Heart right ventricle (tissue), 16 donors: ENCODE results near the gene BHLHE40. TPM values are rescaled to one million over a fixed set of nuclear protein-coding genes. Genes with fewer than 3 reads are reported as not detected.

ENCODE experiments used
- ATAC-seq, 8 donors: fragments of 200-7000 bp; cut with Tn5 transposase; one replicate each; pipeline ENCODE4 v1.9.1; 2020; ENCODE audit warnings: mild to moderate bottlenecking in 8 of 8, moderate library complexity in 8 of 8, moderate number of reproducible peaks in 1 of 8
- DNase-seq, 2 donors: peaks; one replicate each; pipeline ENCODE4 v3.0.0-alpha.2; 2020
- H3K27ac ChIP-seq, 10 donors: fragments of 200-600 bp; sonication (generic) in 2 of 10; one replicate each; pipeline versions ENCODE4 v1.5.0 to v1.8.0; 2020 to 2022; ENCODE audit warnings: mild to moderate bottlenecking in 3 of 10
- H3K27me3 ChIP-seq, 7 donors: fragments of 200-600 bp; one replicate each; pipeline ENCODE4 v1.8.0; 2021 to 2022; ENCODE audit warnings: mild to moderate bottlenecking in 2 of 7
- H3K36me3 ChIP-seq, 9 donors: fragments of 200-600 bp; sonication (generic) in 1 of 9; one replicate each; pipeline versions ENCODE4 v1.5.0 to v1.8.0; 2020 to 2022; ENCODE audit warnings: mild to moderate bottlenecking in 2 of 9
- H3K4me1 ChIP-seq, 9 donors: fragments of 200-600 bp; sonication (generic) in 1 of 9; one replicate each; pipeline versions ENCODE4 v1.5.0 to v1.8.0; 2020 to 2022; ENCODE audit warnings: mild to moderate bottlenecking in 4 of 9
- H3K4me3 ChIP-seq, 10 donors: fragments of 200-600 bp; sonication (generic) in 2 of 10; one replicate each; pipeline versions ENCODE4 v1.5.0 to v1.8.0; 2020 to 2022; ENCODE audit warnings: mild to moderate bottlenecking in 7 of 10, moderate library complexity in 2 of 10
- H3K9me3 ChIP-seq, 11 donors: fragments of 200-600 bp in 10 of 11; sonication (generic) in 2 of 11; one replicate each; pipeline versions ENCODE4 v1.5.0 to v1.8.0; 2013 to 2022; ENCODE audit warnings: mild to moderate bottlenecking in 2 of 11, control low read depth in 1 of 11, moderate library complexity in 1 of 11
- WGBS, 2 donors: extraction: QIAGEN DNeasy Blood & Tissue Kit; methylation state at CpG; one replicate each; pipeline ENCODE4 v1.1.7; 2013; ENCODE audit warnings: inconsistent platforms in 1 of 2; 5-methylcytosine and 5-hydroxymethylcytosine counted together
- intact Hi-C, 10 donors: fragments of 100-400 bp; cut with DNase I; formaldehyde crosslinking; loops; one replicate each; pipeline versions ENCODE4 v1.11.1 to v1.14.2; 2022
- polyA plus RNA-seq, 2 donors: library from polyadenylated mRNA; stranded (reverse); fragments of 200-250 nt; gene quantifications; one replicate each; pipeline ENCODE4 v1.2.3, GENCODE V29; 2013
- total RNA-seq, 10 donors: library from RNA; stranded (reverse); fragmentation: NEBNext Ultra II Directional in 3 of 10; extraction: Animal tissue kit (Norgen Biotek cat#: 25700) in 3 of 10; gene quantifications; one replicate each; pipeline versions ENCODE4 v1.2.1 to v1.2.4, GENCODE V29; 2021 to 2023
- TF ChIP-seq, protein P1 (sequence below), 9 donors: fragments of 200-600 bp; sonication (generic) in 2 of 9; IDR thresholded peaks; one replicate each; pipeline versions ENCODE4 v1.5.0 to v1.8.0; 2021 to 2022; ENCODE audit warnings: antibody characterized with exemption in 9 of 9, mild to moderate bottlenecking in 5 of 9, moderate library complexity in 1 of 9
- donor health status: Arrhythmogenic right ventricular cardiomyopathy.
- donor health status: ischemic (EF 13 %, LVEDD 7.1; RV severe dilation, severe dysfunction).
- donor health status: healthy with polysubstance abuse.
- donor health status: DM: no; HTN: yes; CAD: no.
- donor health status: DM: no; HTN: no; CAD: no.
- donor health status: ischemic (EF 25% LVEDD 6.9; RV normal size, moderate dysfunction).
- donor health status: ischemic (EF 25% LVEDD 5.7; RV mildly dilated, moderate dysfunction).
- donor health status: healthy.
- donor health status: DM: yes; HTN: yes; CAD: no.
- donor health status: Ischemic cardiomyopathy.
- donor health status: ischemic (EF 35%, LVEDD 5.7; RV mildly dilated, moderate dysfunction).
- donor health status: nonischemic (EF 11% LVEDD 7.7; RV severe dilation, severe dysfunction).
- donor health status: DM: yes; HTN: yes; CAD: no.
- donor health status: PGD.
- donor health status: ischemic (EF 29% LVEDD 5.4; RV normal size, mild dysfunction).
- donor health status: nonischemic (EF 23%, LVEDD 6.1; RV moderate dilation, normal function).

Gene BHLHE40
- total and polyA plus RNA-seq, 12 donors, result 10.0 to 209 (median 49.7) TPM

- H3K27ac ChIP-seq, result peak overlapping the region in 3 of 10 donors; percentile 3 to 66 (median 58)
- intact Hi-C loops, result loop anchor here in 3 of 10 donors (5.0 to 10.0 kb wide), 2 partner anchors 35 to 308 kb away; no protein-coding TSS in a partner anchor
Observed at GRCh38 chr3:5022187-5022965, 43.1 kb downstream of the BHLHE40 start.

GRCh38 chr3:5022966-5023776 lies 43.9 kb downstream of the BHLHE40 start:
- WGBS, 2 donors, result 76% methylated on average over 15 of the region's 15 CpGs
- DNase-seq, result no peak
- TF ChIP-seq, protein P1, sequence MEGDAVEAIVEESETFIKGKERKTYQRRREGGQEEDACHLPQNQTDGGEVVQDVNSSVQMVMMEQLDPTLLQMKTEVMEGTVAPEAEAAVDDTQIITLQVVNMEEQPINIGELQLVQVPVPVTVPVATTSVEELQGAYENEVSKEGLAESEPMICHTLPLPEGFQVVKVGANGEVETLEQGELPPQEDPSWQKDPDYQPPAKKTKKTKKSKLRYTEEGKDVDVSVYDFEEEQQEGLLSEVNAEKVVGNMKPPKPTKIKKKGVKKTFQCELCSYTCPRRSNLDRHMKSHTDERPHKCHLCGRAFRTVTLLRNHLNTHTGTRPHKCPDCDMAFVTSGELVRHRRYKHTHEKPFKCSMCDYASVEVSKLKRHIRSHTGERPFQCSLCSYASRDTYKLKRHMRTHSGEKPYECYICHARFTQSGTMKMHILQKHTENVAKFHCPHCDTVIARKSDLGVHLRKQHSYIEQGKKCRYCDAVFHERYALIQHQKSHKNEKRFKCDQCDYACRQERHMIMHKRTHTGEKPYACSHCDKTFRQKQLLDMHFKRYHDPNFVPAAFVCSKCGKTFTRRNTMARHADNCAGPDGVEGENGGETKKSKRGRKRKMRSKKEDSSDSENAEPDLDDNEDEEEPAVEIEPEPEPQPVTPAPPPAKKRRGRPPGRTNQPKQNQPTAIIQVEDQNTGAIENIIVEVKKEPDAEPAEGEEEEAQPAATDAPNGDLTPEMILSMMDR (IDR thresholded peaks at IDR 0.05), result no peak
- Histone ChIP-seq H3K27ac (peak overlapping the region in 6 of 10 donors; percentile 16 to 66 (median 52)), H3K27me3 (no peaks in the 10 kb centered on the region), H3K36me3 (no peaks in the 10 kb centered on the region), H3K4me1 (peaks cover 5 to 50% (median 13%) of the 10 kb centered on the region in 9 donors), H3K9me3 (no peaks in the 10 kb centered on the region), H3K4me3 (no peak overlapping the region)
- intact Hi-C loops, result loop anchor here in 3 of 10 donors (5.0 to 10.0 kb wide), 2 partner anchors 36 to 308 kb away; no protein-coding TSS in a partner anchor
- ATAC-seq, result peak in 3 of 8 donors; percentile 6 to 39 (median 20)

More at GRCh38 chr3:5022187-5022965, 43.1 kb downstream of the BHLHE40 start:
- peaks cover 12 to 58% (median 21%) of the 10 kb centered on the region in 9 donors for H3K4me1 ChIP-seq
- 94 to 95% methylated on average over 6 of the region's 6 CpGs for WGBS, 2 donors
- ATAC-seq (no peak), DNase-seq (no peak)
- H3K36me3 ChIP-seq, result no peaks in the 10 kb centered on the region
- no peak overlapping the region for H3K4me3 ChIP-seq
- H3K9me3 ChIP-seq, result no peaks in the 10 kb centered on the region
- H3K27me3 ChIP-seq, result no peaks in the 10 kb centered on the region
- TF ChIP-seq, protein P1 (IDR thresholded peaks at IDR 0.05), result no peak

DNA sequence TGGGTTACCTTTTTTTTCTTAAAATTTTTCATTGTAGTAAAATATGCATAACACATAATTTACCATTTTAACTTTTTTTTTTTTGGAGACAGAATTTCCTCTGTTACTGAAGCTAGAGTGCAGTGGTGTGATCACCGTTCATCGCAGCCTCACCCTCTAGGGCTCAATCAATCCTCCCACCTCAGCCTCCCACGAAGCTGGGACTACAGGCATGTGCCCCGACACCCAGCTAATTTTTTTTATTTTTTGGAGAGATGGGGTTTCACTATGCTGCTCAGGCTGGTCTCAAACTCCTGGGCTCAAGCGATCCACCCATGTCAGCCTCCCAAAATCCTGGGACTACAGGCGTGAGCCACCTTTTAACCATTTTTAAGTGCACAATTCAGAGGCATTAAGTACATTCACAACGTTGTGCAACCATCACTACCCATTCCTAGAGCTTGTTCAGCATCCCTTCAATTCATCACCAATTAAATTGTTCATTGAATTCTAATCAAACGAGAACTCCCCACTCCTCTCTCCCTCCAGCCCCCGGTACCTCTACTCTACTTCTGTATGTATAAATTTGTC lies 44.6 kb downstream of the BHLHE40 start:
- Histone ChIP-seq H3K4me3 (no peak overlapping the region), H3K4me1 (peaks cover 0 to 43% (median 7%) of the 10 kb centered on the region in 9 donors), H3K27ac (peak overlapping the region in 6 of 10 donors; percentile 16 to 66 (median 52)), H3K27me3 (no peaks in the 10 kb centered on the region), H3K36me3 (no peaks in the 10 kb centered on the region), H3K9me3 (no peaks in the 10 kb centered on the region)
- TF ChIP-seq, protein P1 (IDR thresholded peaks at IDR 0.05), result no peak
- DNase-seq, result no peak
- ATAC-seq, result no peak
- intact Hi-C loops, result loop anchor here in 3 of 10 donors (5.0 to 10.0 kb wide), 2 partner anchors 37 to 309 kb away; no protein-coding TSS in a partner anchor
- WGBS, 2 donors, result 94% methylated on average over 9 of the region's 9 CpGs

- H3K36me3 ChIP-seq, result no peaks in the 10 kb centered on the region
- H3K27ac ChIP-seq, result peak overlapping the region; percentile 75 to 94 (median 86)
- TF ChIP-seq, protein P1 (IDR thresholded peaks at IDR 0.05), result no peak
- intact Hi-C loops, result loop anchor here in 8 of 10 donors (1.0 to 10.0 kb wide), 12 partner anchors 39 to 315 kb away; partner anchors contain the start of gene BHLHE40 (in 3 of the 8)
- H3K9me3 ChIP-seq, result no peaks in the 10 kb centered on the region
- H3K4me3 ChIP-seq, result peak overlapping the region in 9 of 10 donors; percentile 25 to 63 (median 54)
- H3K4me1 ChIP-seq, result peaks cover 0 to 25% (median 5%) of the 10 kb centered on the region in 9 donors
- ATAC-seq (no peak), DNase-seq (no peak)
- WGBS, 2 donors, result 47 to 56% methylated on average over 5 of the region's 5 CpGs
- no peaks in the 10 kb centered on the region for H3K27me3 ChIP-seq
Observed at GRCh38 chr3:5026046-5026362, 46.8 kb downstream of the BHLHE40 start.
